Glutamatergic neuron (in vitro differentiated cells): Measurements from ENCODE around the gene MRE11. TPM values are rescaled to one million over a fixed set of nuclear protein-coding genes. Genes with fewer than 3 reads are reported as not detected.

Experiments used
- DNase-seq: peaks from one replicate; pipeline ENCODE4 v3.0.0; 2022
- H3K27ac Mint-ChIP-seq: one replicate; pipeline ENCODE4 v1.8.0; 2020; ENCODE audit warnings: mild to moderate bottlenecking, mixed read lengths, inconsistent platforms; ENCODE audit not compliant: unreplicated experiment
- H3K27me3 Mint-ChIP-seq: one replicate; pipeline ENCODE4 v1.8.0; 2020; ENCODE audit warnings: mild to moderate bottlenecking, moderate library complexity, mixed read lengths, inconsistent platforms; ENCODE audit not compliant: unreplicated experiment
- H3K36me3 Mint-ChIP-seq: one replicate; pipeline ENCODE4 v1.8.0; 2020; ENCODE audit warnings: mild to moderate bottlenecking, mixed read lengths, inconsistent platforms; ENCODE audit not compliant: unreplicated experiment
- H3K4me1 Mint-ChIP-seq: one replicate; pipeline ENCODE4 v1.8.0; 2020; ENCODE audit warnings: mild to moderate bottlenecking, low read depth, mixed read lengths, inconsistent platforms; ENCODE audit not compliant: unreplicated experiment
- H3K4me3 Mint-ChIP-seq: one replicate; pipeline ENCODE4 v1.8.0; 2020; ENCODE audit warnings: mild to moderate bottlenecking, mixed read lengths, inconsistent platforms; ENCODE audit not compliant: unreplicated experiment
- H3K9me3 Mint-ChIP-seq: one replicate; pipeline ENCODE4 v1.8.0; 2020; ENCODE audit warnings: mild to moderate bottlenecking, moderate library complexity, mixed read lengths, inconsistent platforms; ENCODE audit not compliant: unreplicated experiment
- total RNA-seq: library from RNA; stranded (reverse); fragmentation: NEBNext Ultra II Directional; extraction: Animal tissue kit (Norgen Biotek cat#: 25700); gene quantifications from one replicate; pipeline ENCODE4 v1.2.1, GENCODE V29; 2021; ENCODE audit not compliant: unreplicated experiment
- TF ChIP-seq, protein P1 (sequence below): fragments of 200-600 bp; sonication (generic); IDR thresholded peaks from one replicate; pipeline ENCODE4 v1.5.0; 2021; ENCODE audit not compliant: partially characterized antibody, unreplicated experiment

MRE11 gene
- total RNA-seq, 1 donor from 2014 or later = 14.4 TPM

DNA sequence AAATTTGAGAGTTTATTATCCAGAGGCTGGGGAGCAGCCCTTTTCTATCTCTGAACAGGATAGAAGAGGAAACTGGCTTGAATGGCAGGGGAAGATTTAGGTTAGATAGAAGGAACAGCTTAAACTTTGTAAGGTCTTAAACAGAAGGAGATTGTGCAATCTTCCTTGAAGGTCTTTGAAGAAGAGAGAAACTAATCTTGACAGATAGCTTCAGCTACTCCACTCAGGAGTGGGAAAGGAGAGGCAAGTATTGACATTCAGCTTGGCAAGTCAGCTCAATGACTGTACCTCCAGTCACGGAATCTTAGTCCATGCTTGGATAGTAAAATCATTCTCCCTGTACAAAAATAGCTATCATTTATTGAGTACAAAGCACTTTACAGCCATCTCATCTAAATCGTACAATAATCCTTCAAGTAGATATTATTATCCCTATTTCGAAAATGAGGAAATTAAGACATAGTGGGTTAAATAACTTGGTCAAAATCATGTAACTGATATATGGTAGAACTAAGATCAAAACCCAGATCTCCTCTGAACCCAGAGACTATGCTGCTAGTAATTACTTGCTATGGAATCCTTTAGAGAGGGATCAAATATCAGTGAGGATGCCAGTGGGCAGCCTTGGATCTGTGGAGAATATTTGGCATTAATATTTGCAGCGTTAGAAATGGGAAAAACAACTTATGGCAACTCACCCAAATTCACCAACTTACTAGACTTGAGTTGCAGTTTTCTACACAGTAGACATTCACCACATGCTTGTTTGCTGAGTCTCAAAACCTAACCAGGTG lies 33.2 kb upstream of the MRE11 start:
- Mint-ChIP-seq H3K4me1 (no peaks in the 10 kb centered on the region), H3K4me3 (no peak overlapping the region), H3K9me3 (no peaks in the 10 kb centered on the region), H3K27ac (no peak overlapping the region), H3K27me3 (no peaks in the 10 kb centered on the region), H3K36me3 (no peaks in the 10 kb centered on the region)
- TF ChIP-seq, protein P1, sequence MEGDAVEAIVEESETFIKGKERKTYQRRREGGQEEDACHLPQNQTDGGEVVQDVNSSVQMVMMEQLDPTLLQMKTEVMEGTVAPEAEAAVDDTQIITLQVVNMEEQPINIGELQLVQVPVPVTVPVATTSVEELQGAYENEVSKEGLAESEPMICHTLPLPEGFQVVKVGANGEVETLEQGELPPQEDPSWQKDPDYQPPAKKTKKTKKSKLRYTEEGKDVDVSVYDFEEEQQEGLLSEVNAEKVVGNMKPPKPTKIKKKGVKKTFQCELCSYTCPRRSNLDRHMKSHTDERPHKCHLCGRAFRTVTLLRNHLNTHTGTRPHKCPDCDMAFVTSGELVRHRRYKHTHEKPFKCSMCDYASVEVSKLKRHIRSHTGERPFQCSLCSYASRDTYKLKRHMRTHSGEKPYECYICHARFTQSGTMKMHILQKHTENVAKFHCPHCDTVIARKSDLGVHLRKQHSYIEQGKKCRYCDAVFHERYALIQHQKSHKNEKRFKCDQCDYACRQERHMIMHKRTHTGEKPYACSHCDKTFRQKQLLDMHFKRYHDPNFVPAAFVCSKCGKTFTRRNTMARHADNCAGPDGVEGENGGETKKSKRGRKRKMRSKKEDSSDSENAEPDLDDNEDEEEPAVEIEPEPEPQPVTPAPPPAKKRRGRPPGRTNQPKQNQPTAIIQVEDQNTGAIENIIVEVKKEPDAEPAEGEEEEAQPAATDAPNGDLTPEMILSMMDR = no peak
- no peak for DNase-seq

DNA sequence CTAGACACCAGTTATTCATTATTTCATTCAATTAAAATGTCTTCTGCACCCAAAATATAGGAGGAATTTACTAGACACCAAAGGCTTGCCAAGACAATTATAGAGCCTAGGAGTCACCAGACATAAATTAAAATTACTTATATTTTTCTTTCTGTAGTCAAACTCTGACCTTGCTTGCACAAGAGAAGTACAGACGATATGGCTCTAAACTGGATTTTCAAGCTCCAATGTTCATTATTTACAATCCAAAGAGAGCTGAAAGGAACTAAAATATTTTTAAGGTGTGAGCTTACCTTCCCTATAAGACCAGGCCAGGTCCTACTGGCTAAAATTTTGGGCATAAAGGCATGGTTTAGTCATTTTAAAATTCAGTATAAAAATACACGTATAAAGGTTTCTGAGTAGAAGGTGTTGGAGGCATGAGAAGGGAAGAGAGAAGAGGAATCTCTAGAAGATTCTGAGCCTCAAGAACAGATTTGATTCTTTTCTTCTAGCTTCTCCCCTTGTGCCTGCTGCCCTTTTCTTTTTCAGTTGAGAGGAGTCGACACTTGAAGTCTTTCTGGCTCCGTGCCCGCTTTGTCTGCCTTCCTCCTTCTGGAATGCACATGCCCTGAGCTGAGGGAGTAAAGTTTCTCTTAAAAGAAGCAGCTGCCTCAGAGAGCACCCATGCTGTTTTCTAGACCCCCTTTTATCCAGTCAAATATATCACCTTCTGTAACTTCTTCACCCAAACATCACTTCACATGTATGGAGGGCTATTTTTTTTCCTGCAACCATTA lies 32.1 kb upstream of the MRE11 start:
- TF ChIP-seq, protein P1 = no peak
- Mint-ChIP-seq H3K36me3 (no peaks in the 10 kb centered on the region), H3K27me3 (no peaks in the 10 kb centered on the region), H3K4me1 (no peaks in the 10 kb centered on the region), H3K27ac (no peak overlapping the region), H3K9me3 (no peaks in the 10 kb centered on the region), H3K4me3 (no peak overlapping the region)
- no peak for DNase-seq

DNA sequence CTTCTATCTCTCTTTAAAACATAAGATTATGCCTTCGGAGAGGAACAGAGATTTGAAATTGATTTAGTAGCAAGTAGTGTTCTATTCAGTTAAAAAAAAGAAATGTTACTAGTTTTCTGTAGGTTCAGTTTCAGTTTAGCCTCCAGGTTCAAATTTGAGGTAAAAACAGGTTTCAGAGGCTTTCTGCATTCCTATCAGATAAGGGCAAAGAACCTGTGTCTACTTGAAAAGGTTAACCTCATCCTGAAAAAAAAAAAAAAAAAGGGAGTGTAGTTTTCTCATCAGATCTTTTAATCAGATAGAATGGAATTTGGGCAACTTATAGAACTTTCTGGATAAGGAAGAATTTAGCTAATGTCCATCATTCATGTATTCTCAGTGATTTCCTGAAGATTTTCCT lies 30.7 kb upstream of the MRE11 start:
- TF ChIP-seq, protein P1 = no peak
- Mint-ChIP-seq H3K27me3 (no peaks in the 10 kb centered on the region), H3K27ac (no peak overlapping the region), H3K36me3 (no peaks in the 10 kb centered on the region), H3K9me3 (no peaks in the 10 kb centered on the region), H3K4me3 (no peak overlapping the region), H3K4me1 (no peaks in the 10 kb centered on the region)
- DNase-seq = no peak

DNA sequence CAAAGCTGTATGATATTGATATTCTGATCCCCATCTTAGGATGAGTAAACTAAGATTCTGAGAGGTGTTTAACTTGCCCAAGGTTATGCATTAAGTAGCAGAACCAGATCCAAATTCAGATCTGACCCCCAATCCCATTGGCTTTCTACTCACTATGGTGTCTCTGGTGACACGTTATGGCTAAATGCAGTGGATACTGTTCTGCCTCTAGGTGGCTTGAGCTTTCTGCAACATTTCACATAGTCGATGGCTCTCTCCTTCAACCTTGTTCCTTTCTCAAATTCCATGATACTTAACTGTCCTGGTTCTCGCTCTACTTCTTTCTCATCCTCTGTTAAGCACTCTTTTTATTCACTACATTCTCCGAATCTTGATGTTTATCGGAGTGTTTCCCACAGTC lies 28.0 kb upstream of the MRE11 start:
- Mint-ChIP-seq H3K27ac (no peak overlapping the region), H3K9me3 (no peaks in the 10 kb centered on the region), H3K36me3 (no peaks in the 10 kb centered on the region), H3K4me1 (no peaks in the 10 kb centered on the region), H3K27me3 (no peaks in the 10 kb centered on the region), H3K4me3 (no peak overlapping the region)
- TF ChIP-seq, protein P1 = peak; percentile 30
- DNase-seq = no peak
